GM23248 (cell line): ENCODE results near the gene GCM1. TPM values are rescaled to one million over a fixed set of nuclear protein-coding genes. Genes with fewer than 3 reads are reported as not detected.

Source experiments
- DNase-seq: peaks from one replicate; pipeline ENCODE4 v3.0.0-alpha.2; 2015
- H2AFZ ChIP-seq: fragments of 200-600 bp; sonication (generic); 2 replicates; pipeline ENCODE4 v1.6.1; 2016; ENCODE audit warnings: antibody characterized with exemption
- H3F3A ChIP-seq: fragments of 200-600 bp; sonication (generic); 2 replicates; pipeline ENCODE4 v1.6.1; 2016; ENCODE audit warnings: mild to moderate bottlenecking, antibody characterized with exemption, mixed run types; ENCODE audit not compliant: insufficient read depth
- H3K27ac ChIP-seq: fragments of 200-600 bp; sonication (generic); 2 replicates; pipeline ENCODE4 v1.5.1; 2016; ENCODE audit warnings: mild to moderate bottlenecking
- H3K27me3 ChIP-seq: fragments of 200-600 bp; sonication (generic); replicated peaks from 2 replicates; pipeline ENCODE4 v1.6.1; 2016; ENCODE audit warnings: mild to moderate bottlenecking; ENCODE audit not compliant: insufficient read depth
- H3K36me3 ChIP-seq: fragments of 200-600 bp; sonication (generic); 2 replicates; pipeline ENCODE4 v1.6.1; 2016; ENCODE audit warnings: low read depth, mild to moderate bottlenecking
- H3K4me1 ChIP-seq: fragments of 200-600 bp; sonication (generic); 2 replicates; pipeline ENCODE4 v1.6.1; 2016; ENCODE audit warnings: mild to moderate bottlenecking; ENCODE audit not compliant: insufficient read depth
- H3K4me2 ChIP-seq: fragments of 200-600 bp; sonication (generic); one replicate; pipeline ENCODE4 v1.6.1; 2016; ENCODE audit warnings: mild to moderate bottlenecking; ENCODE audit not compliant: unreplicated experiment
- H3K4me3 ChIP-seq: fragments of 200-600 bp; sonication (generic); 2 replicates; pipeline ENCODE4 v1.5.1; 2016; ENCODE audit warnings: mild to moderate bottlenecking
- H3K79me2 ChIP-seq: fragments of 200-600 bp; sonication (generic); 2 replicates; pipeline ENCODE4 v1.6.1; 2016; ENCODE audit warnings: mild to moderate bottlenecking; ENCODE audit not compliant: insufficient read depth
- H3K9ac ChIP-seq: fragments of 200-600 bp; sonication (generic); 2 replicates; pipeline ENCODE4 v1.6.1; 2016; ENCODE audit warnings: mild to moderate bottlenecking
- H3K9me2 ChIP-seq: fragments of 200-600 bp; sonication (generic); 2 replicates; pipeline ENCODE4 v1.6.1; 2016; ENCODE audit warnings: mixed run types, mild to moderate bottlenecking, moderate library complexity; ENCODE audit not compliant: insufficient read depth
- H3K9me3 ChIP-seq: fragments of 200-600 bp; sonication (generic); one replicate; pipeline ENCODE4 v1.6.1; 2017; ENCODE audit warnings: low read depth
- H4K20me1 ChIP-seq: fragments of 200-600 bp; sonication (generic); 2 replicates; pipeline ENCODE4 v1.6.0; 2016; ENCODE audit not compliant: insufficient read depth
- EZH2 ChIP-seq: fragments of 200-600 bp; sonication (generic); IDR thresholded peaks from 2 replicates; pipeline ENCODE4 v1.6.1; 2018; ENCODE audit warnings: antibody characterized with exemption, mild to moderate bottlenecking; ENCODE audit not compliant: insufficient read depth, poor library complexity, severe bottlenecking
- EZH2phosphoT487 ChIP-seq: fragments of 200-600 bp; sonication (generic); IDR thresholded peaks from 2 replicates; pipeline ENCODE4 v1.6.1; 2018; ENCODE audit warnings: antibody characterized with exemption, moderate library complexity, mild to moderate bottlenecking, low read depth; ENCODE audit not compliant: insufficient read depth
- WGBS, 2 experiments: methylation state at CpG; one replicate each; pipeline ENCODE4 v1.1.6; 2015 to 2017; ENCODE audit warnings: low lambda C conversion rate in 2 of 2, low coverage in 1 of 2; ENCODE audit errors: missing lambda C conversion rate in 2 of 2; 5-methylcytosine and 5-hydroxymethylcytosine counted together
- in situ Hi-C: fragments of 300-500 bp; cut with MboI; formaldehyde crosslinking; loops from 2 replicates; pipeline ENCODE4 v1.15.0; 2020
- polyA plus RNA-seq: library from polyadenylated mRNA; unstranded; fragments of >200 nt; fragmentation: Nextera tagmentation; extraction: Ambion mirVana; gene quantifications from 2 replicates; pipeline ENCODE4 v1.2.1, GENCODE V29; 2016
- total RNA-seq: library from RNA; depleted of rRNA; stranded (reverse); fragments of >200 nt; shearing (Covaris generic); gene quantifications from 2 replicates; pipeline ENCODE4 v1.2.3, GENCODE V29; 2014

GCM1 gene
- total and polyA plus RNA-seq, 2 experiments from 2014 or later = not detected

DNA sequence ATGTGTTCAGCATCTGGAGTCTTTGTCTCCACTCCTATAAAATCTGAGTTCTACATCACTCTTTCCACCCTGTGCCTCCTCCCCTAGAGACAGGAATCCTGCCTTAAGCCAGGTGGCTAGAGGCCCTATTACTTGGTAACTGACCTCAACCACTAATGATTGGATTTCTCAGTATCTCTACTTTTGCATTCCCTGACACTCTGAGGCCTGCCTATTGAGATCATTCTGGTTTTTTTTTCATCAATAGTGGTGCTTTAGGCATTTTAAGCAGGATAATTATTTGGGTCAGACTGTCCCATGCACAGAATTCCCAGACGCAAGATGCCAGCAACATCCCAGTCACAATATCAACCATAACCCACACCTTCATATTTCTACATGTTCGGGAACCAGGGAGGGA lies 3.9 kb upstream of the GCM1 start:
- Histone ChIP-seq H3K9me2 (no peaks in the 10 kb centered on the region), H3K36me3 (no peaks in the 10 kb centered on the region), H4K20me1 (no peaks in the 10 kb centered on the region), H3K4me3 (no peak overlapping the region), H3K4me1 (no peaks in the 10 kb centered on the region), H3K9me3 (no peaks in the 10 kb centered on the region), H3K27me3 (no peaks in the 10 kb centered on the region), H3K4me2 (no peak overlapping the region), H3K9ac (no peak overlapping the region), H2AFZ (no peak overlapping the region), H3F3A (no peaks in the 10 kb centered on the region), H3K27ac (no peak overlapping the region), H3K79me2 (no peaks in the 10 kb centered on the region)
- 92 to 94% methylated on average over 2 of the region's 2 CpGs for WGBS, 2 experiments
- TF ChIP-seq EZH2phosphoT487 = no peak
- no peak for TF ChIP-seq EZH2
- in situ Hi-C loops = no loop called here
- no peak for DNase-seq

DNA sequence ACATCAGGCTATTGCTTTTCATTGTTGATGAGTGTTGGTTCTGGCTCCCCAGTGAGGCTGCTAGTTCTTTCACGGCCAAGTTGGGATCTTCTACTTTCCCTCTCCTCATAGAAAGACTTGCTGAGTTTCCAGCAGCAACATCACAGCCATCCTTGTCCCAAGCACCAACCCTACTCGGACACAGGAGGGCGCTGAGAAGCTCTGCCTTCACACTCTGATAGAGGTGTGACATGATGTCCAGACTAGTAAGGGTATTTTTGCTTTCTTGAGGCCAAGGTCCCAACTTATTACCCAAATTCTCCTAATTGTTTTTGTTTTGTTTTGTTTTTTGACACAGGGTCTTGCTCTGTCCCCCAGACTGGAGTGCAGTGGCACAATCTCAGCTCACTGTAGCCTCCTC lies 3.0 kb upstream of the GCM1 start:
- Histone ChIP-seq H3K79me2 (no peaks in the 10 kb centered on the region), H3K4me3 (no peak overlapping the region), H3K4me1 (no peaks in the 10 kb centered on the region), H3K27me3 (no peaks in the 10 kb centered on the region), H3K9me2 (no peaks in the 10 kb centered on the region), H4K20me1 (no peaks in the 10 kb centered on the region), H3K9me3 (no peaks in the 10 kb centered on the region), H3K4me2 (no peak overlapping the region), H3F3A (no peaks in the 10 kb centered on the region), H3K9ac (no peak overlapping the region), H3K36me3 (no peaks in the 10 kb centered on the region), H3K27ac (no peak overlapping the region), H2AFZ (no peak overlapping the region)
- TF ChIP-seq EZH2phosphoT487 (no peak), EZH2 (no peak)
- WGBS, 2 experiments = 18 to 20% methylated on average over 3 of the region's 3 CpGs
- in situ Hi-C loops = no loop called here
- DNase-seq = peak; percentile 9

DNA sequence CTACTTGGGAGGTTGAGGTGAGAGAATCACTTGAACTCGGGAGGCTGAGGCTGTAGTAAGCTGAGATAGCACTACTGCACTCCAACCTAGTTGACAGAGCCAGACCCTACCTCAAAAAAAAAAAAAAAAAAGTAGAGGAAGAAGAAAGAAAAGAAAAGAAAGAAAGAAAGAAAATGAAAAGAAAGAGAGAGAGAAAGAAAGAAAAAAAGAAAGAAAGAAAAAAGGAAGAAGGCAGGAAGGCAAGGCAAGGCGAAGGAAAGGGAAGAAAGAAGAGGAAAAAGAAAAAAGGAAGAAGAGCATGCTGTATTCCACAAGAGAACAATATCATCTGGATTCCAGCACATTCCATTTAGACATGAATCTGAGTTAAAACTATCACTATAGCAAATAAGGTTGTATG lies 3.8 kb downstream of the GCM1 start:
- H3K36me3 ChIP-seq = no peaks in the 10 kb centered on the region
- no peak overlapping the region for H3K9ac ChIP-seq
- no peaks in the 10 kb centered on the region for H3K79me2 ChIP-seq
- no peak overlapping the region for H3K4me3 ChIP-seq
- no peak for DNase-seq
- H3F3A ChIP-seq = no peaks in the 10 kb centered on the region
- no peak overlapping the region for H3K27ac ChIP-seq
- H3K4me1 ChIP-seq = no peaks in the 10 kb centered on the region
- H3K9me2 ChIP-seq = no peaks in the 10 kb centered on the region
- H2AFZ ChIP-seq = no peak overlapping the region
- H3K27me3 ChIP-seq = no peaks in the 10 kb centered on the region; the same call in 1 of the 2 replicates
- in situ Hi-C loops = no loop called here
- TF ChIP-seq EZH2phosphoT487 = no peak
- no peak for TF ChIP-seq EZH2
- no peaks in the 10 kb centered on the region for H3K9me3 ChIP-seq
- 40 to 50% methylated on average over 2 of the region's 2 CpGs for WGBS, 2 experiments
- no peaks in the 10 kb centered on the region for H4K20me1 ChIP-seq
- H3K4me2 ChIP-seq = no peak overlapping the region

DNA sequence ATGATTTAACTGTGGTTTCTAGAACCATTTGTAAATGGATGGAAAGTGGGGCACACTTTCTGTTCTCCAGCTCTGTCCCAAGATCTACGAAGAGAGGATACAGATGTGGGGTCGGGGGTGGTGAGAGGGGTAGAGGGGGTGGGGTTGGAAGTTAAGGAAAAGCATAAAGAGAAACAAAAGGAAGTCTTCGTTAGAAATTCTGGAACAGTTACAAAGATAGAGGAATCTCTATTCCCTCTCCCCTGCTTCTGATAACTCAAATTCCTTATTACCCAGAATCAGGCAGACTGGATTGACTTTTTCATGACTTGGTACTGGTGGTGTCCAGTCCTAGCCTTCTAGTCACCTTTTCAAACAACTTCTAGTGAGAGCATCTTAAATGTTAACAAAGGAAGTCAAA lies 4.9 kb downstream of the GCM1 start:
- no peak overlapping the region for H3K4me2 ChIP-seq
- H3K9me2 ChIP-seq = no peaks in the 10 kb centered on the region
- H3F3A ChIP-seq = no peaks in the 10 kb centered on the region
- no peaks in the 10 kb centered on the region for H4K20me1 ChIP-seq
- in situ Hi-C loops = no loop called here
- peaks cover under 1% of the 10 kb centered on the region; the same call in 1 of the 2 replicates for H3K27me3 ChIP-seq
- DNase-seq = no peak
- H3K27ac ChIP-seq = no peak overlapping the region
- no peaks in the 10 kb centered on the region for H3K9me3 ChIP-seq
- H2AFZ ChIP-seq = no peak overlapping the region
- H3K4me3 ChIP-seq = no peak overlapping the region
- no peak for TF ChIP-seq EZH2
- no peak for TF ChIP-seq EZH2phosphoT487
- H3K79me2 ChIP-seq = no peaks in the 10 kb centered on the region
- no peak overlapping the region for H3K9ac ChIP-seq
- H3K4me1 ChIP-seq = no peaks in the 10 kb centered on the region
- 11 to 26% methylated on average over 3 of the region's 3 CpGs for WGBS, 2 experiments
- no peaks in the 10 kb centered on the region for H3K36me3 ChIP-seq

DNA sequence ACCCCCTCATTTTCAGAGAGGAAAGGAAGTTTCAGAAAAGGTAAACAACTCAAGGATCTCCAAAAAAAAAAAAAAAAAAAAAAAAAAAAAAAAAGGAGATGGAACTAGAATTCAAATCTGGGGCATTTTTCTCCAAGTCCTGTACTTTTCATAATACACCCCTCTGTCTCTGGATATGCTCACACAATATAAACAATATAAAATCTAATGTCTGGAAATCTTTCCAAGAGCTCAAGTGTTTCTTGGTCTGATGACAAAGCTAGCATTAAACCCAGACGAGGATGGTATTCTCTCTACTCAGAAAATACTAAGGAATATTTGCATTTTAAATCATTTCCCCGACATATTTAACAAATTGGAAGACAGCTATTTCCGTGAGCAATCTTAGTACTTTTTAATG lies 5.8 kb downstream of the GCM1 start:
- Histone ChIP-seq H2AFZ (peak overlapping the region; percentile 8; the same call in 1 of the 2 replicates), H3K79me2 (no peaks in the 10 kb centered on the region), H3K9me3 (no peaks in the 10 kb centered on the region), H3K9ac (no peak overlapping the region), H3K4me2 (no peak overlapping the region), H3K27me3 (peaks cover 5% of the 10 kb centered on the region; the same call in 1 of the 2 replicates), H3K4me3 (no peak overlapping the region), H3K4me1 (no peaks in the 10 kb centered on the region), H4K20me1 (no peaks in the 10 kb centered on the region), H3F3A (no peaks in the 10 kb centered on the region), H3K27ac (no peak overlapping the region), H3K36me3 (no peaks in the 10 kb centered on the region), H3K9me2 (no peaks in the 10 kb centered on the region)
- TF ChIP-seq EZH2phosphoT487 = no peak
- TF ChIP-seq EZH2 = no peak
- 9 to 11% methylated on average over 3 of the region's 3 CpGs for WGBS, 2 experiments
- no peak for DNase-seq
- in situ Hi-C loops = no loop called here
